ENCODE data around the gene PTPRF.
"Not testable (repeated sequence)": the region's sequence is repeated elsewhere in the genome, so short reads cannot be mapped to it uniquely, and the experiment has no call there.

PTPRF gene

DNA sequence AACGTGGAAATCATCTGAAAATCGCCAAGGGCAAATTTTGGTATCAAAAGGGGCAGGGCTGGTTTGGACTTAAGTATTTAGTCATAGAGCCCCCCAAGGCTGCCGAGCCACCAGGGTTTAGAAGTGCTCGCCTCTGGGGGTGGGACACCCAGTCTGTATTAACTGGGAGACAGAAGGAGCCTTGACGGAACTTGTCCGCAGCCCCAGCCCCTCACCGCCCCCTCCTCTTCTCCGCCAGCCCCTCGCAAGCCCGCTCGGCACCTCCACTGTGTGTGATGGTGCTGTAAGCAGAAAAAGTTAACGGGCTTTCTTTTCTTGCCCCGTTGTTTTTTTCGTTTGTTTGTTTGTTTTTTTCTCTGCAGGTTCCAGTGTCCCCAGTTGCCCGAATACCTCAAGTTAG, 81.7 kb downstream of the PTPRF start:
- no peak for DNase-seq

DNA sequence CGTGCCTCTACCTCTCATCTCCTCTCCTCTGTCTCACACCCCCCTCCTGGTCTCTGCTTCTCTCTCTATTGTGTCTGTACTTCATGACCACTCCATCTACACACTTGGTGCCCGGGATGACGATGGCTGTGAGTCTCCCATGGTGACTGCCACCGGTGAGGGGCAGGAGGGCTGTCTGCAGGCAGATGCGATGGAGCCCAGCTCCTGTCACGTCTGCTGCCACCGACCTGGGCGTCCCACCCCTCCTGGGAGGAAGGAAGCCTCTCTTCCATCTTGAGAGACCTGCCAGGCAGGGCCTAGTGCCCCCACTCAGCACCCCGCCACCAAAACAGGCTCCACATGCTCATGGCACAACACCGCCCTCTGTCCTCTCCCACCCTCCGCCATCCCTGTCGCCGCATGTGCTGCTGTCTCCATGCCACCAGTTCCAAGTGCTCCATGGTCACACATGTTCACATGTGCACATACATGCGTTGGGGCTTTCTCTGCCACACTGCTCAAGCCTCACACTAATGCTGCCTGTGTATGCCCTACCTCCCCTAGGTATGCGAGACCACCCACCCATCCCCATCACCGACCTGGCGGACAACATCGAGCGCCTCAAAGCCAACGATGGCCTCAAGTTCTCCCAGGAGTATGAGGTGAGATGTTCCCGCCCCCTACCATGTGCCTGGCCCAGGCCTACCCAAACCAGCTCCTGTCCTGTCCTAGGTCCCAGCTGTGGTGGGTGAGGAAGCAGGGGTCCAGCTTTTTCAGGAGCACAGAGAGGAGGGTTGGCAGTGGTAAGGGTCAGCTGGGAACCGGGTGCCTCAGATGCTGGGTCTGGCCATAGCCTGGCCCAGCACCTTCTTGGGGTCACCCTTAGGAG, 82.6 kb downstream of the PTPRF start:
- DNase-seq, result no peak

DNA sequence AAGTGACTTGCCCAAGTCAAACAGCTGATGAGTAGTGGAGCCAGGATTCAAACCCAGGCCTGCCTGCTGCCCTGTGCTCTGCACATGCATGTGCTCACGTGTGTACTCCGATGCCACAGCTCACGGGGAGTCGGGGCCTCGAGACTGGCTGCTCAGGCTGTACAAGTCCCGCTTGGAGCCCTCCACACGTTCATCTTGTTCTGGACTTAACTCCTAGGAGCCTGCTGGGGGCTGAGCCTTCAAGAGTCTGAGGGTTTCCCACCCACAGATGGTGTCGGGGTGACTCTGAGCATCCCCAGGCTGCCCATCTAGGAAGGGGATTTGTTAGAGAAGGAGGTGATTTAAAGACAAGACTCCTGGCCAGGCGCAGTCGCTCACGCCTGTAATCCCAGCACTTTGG, 83.5 kb downstream of the PTPRF start:
- DNase-seq, result no peak

DNA sequence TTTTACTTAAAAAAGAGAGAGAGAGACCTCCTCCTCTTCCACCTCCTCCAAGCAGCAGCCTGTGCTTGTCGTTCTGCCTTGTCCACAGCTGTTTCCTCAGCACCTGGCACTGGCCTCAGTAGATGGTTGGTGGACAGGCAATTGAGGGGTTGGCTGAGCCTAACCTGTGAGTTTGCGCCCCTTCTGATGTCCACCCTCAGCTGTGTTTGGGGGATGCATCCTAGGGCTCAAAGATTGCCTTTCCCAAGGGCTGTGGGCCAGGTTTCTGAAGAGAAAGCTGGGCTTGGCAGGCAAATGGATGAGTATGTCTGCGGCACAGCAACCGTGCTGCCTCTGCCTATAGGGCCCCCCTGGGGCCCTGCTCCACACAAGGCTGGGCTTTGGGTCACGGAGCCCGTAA, 84.2 kb downstream of the PTPRF start:
- no peak for DNase-seq

DNA sequence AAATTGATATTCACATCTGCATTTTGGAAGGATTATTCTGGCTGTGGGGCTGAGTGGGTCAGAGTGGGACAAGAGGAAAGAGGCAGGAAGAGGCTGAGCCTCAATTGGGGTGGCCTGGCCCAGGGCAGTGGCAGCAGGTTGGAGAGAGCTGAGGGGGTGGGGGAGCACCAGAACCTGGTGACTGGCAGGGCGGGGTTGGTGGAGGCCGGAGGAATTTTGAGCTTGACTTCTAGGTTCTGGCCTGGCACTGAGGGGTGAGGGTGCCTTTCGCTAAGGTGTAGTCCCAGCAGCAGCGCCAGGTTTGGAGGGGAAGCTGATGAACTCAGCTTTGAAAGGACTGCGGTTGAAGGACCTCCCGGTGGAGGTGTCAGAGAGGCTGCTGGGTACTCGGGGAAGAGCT, 85.7 kb downstream of the PTPRF start:
- DNase-seq, result no peak

DNA sequence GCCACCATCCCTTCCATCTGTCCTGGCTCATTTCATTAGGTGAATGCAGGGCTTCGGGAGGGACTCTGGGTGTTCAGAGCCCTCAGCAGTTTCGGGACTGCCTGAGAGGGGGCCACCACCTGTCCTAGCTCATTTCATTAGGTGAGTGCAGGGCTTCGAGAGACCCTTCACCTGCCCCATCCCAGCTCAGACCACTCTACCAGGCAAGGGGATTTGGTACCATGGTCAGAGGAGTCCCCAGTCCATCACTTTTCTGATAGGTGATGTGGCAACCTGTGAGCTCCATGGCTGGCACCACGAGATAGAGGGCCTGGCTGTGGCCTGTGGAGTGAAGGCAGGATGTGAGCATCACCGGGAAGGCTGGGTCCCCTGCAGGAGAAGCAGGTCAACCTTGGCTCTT, 86.3 kb downstream of the PTPRF start:
- no peak for DNase-seq

DNA sequence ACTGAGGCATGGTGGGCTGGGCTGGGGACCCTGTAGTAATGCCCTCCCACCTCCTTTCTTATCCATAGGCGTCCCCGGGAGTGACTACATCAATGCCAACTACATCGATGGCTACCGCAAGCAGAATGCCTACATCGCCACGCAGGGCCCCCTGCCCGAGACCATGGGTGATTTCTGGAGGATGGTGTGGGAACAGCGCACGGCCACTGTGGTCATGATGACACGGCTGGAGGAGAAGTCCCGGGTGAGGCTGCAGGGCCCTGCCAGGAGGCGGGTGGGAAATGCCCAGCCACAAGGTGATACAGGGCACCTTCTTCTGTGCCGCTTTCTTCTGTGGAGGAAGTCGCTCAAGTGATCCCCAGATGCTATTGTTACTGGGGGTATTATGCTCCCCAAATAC, 87.0 kb downstream of the PTPRF start:
- no peak for DNase-seq

DNA sequence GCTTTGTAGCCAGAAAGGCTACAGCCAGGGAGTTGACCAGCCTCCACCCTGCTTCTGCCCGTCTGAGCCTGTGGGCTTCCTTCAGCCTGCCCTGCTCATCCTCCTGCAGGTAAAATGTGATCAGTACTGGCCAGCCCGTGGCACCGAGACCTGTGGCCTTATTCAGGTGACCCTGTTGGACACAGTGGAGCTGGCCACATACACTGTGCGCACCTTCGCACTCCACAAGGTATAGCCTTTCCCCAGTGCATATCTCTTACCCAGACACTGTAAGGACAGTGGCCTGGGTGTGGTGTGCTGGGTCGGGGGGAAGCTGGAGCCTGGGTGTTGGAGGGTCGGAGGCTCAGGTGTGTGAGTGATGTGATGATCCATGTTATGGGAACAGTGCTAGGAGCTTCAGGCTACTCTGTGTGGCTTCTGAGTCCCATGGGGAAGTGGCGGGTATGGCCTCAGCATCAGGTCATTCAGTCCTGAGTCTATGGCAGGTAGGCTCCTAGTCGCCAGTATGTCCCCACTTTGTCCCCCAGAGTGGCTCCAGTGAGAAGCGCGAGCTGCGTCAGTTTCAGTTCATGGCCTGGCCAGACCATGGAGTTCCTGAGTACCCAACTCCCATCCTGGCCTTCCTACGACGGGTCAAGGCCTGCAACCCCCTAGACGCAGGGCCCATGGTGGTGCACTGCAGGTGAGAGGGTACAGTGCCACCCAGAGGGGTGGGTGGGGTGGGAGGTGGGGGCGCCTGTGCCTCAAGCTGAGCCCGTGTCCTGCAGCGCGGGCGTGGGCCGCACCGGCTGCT, 88.0 kb downstream of the PTPRF start:
- DNase-seq, result no peak

DNA sequence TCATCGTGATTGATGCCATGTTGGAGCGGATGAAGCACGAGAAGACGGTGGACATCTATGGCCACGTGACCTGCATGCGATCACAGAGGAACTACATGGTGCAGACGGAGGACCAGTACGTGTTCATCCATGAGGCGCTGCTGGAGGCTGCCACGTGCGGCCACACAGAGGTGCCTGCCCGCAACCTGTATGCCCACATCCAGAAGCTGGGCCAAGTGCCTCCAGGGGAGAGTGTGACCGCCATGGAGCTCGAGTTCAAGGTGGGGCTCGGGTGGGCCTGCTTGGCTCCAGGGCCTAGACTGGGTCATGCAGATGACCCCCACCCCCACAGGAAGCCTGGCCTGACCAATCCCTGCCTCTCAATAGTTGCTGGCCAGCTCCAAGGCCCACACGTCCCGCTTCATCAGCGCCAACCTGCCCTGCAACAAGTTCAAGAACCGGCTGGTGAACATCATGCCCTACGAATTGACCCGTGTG, 88.7 kb downstream of the PTPRF start:
- no peak for DNase-seq

DNA sequence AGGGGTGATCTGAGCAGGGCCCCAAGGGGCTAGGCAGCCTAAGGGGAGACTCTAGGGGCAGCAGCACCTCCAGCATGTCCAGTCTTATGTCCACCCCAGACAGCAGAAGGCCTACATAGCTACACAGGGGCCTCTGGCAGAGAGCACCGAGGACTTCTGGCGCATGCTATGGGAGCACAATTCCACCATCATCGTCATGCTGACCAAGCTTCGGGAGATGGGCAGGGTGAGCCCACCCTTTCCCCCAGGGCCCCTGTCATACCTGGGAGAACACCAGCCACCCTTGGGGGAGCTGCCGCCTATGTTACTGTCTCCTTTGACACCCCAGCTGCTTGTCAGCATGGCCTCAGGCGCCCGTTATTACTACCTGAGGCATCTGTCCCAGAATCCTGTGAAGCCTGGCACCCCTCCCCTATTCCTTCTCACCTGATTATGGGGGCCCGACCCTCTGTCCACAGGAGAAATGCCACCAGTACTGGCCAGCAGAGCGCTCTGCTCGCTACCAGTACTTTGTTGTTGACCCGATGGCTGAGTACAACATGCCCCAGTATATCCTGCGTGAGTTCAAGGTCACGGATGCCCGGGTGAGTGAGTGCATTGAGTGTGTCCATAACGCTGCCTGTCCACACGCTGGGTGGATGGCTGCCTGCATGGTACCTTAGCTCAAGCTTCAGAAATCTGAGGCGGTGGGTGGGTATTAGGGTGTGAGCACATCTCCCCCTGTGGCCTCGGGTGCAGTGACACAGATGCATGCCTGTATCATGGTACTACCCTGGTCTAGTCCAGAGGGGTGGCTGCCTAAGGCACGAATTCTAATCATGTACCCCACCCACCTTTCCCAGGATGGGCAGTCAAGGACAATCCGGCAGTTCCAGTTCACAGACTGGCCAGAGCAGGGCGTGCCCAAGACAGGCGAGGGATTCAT, 89.6 kb downstream of the PTPRF start:
- no peak for DNase-seq

DNA sequence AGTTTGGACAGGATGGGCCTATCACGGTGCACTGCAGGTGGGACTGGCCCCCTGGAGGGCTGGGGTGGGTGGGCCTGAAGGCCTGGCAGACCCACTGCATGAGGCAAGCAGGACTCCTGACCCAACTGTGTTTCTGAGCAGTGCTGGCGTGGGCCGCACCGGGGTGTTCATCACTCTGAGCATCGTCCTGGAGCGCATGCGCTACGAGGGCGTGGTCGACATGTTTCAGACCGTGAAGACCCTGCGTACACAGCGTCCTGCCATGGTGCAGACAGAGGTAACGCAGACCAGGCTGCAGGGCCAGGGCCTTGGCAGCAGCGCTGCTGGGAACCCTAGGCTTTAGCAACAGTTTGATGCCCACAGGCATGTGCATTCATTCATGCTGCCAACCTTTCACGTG, 90.3 kb downstream of the PTPRF start:
- DNase-seq, result no peak

DNA sequence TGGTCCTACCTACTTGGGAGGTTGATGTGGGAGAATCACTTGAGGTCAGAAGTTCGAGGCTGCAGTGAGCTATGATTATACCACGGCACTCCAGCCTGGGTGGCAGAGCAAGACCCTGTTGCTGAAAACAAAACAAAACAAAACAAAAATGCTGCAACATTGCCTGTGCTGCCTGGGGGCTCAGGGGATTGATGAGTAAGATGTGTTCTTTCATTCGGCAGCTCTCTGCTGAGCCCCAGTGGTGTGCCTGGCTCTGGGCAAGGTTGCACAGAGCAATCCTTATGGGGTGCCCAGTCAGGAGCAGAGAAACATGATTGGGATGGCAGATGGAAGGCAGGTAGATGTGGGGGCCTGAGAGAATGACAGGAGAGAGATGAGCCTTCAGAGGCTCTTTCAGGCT, 90.7 kb downstream of the PTPRF start:
- DNase-seq, result no peak

DNA sequence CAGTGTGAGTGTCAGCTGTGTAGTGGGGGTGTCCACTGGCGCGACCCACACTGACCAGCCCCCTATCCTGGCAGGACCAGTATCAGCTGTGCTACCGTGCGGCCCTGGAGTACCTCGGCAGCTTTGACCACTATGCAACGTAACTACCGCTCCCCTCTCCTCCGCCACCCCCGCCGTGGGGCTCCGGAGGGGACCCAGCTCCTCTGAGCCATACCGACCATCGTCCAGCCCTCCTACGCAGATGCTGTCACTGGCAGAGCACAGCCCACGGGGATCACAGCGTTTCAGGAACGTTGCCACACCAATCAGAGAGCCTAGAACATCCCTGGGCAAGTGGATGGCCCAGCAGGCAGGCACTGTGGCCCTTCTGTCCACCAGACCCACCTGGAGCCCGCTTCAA, 91.2 kb downstream of the PTPRF start:
- no peak for DNase-seq

DNA sequence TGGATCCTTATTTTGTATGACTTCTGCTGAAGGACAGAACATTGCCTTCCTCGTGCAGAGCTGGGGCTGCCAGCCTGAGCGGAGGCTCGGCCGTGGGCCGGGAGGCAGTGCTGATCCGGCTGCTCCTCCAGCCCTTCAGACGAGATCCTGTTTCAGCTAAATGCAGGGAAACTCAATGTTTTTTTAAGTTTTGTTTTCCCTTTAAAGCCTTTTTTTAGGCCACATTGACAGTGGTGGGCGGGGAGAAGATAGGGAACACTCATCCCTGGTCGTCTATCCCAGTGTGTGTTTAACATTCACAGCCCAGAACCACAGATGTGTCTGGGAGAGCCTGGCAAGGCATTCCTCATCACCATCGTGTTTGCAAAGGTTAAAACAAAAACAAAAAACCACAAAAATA, 91.8 kb downstream of the PTPRF start:
- DNase-seq, result no peak

DNA sequence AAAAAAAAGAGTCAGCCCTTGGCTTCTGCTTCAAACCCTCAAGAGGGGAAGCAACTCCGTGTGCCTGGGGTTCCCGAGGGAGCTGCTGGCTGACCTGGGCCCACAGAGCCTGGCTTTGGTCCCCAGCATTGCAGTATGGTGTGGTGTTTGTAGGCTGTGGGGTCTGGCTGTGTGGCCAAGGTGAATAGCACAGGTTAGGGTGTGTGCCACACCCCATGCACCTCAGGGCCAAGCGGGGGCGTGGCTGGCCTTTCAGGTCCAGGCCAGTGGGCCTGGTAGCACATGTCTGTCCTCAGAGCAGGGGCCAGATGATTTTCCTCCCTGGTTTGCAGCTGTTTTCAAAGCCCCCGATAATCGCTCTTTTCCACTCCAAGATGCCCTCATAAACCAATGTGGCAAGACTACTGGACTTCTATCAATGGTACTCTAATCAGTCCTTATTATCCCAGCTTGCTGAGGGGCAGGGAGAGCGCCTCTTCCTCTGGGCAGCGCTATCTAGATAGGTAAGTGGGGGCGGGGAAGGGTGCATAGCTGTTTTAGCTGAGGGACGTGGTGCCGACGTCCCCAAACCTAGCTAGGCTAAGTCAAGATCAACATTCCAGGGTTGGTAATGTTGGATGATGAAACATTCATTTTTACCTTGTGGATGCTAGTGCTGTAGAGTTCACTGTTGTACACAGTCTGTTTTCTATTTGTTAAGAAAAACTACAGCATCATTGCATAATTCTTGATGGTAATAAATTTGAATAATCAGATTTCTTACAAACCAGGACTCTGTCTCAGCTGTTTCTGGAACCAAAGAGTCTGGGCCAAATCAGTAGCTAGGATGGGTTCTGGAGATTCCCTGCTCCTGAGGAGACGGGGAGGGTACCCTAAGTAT, 92.5 kb downstream of the PTPRF start:
- DNase-seq, result no peak

DNA sequence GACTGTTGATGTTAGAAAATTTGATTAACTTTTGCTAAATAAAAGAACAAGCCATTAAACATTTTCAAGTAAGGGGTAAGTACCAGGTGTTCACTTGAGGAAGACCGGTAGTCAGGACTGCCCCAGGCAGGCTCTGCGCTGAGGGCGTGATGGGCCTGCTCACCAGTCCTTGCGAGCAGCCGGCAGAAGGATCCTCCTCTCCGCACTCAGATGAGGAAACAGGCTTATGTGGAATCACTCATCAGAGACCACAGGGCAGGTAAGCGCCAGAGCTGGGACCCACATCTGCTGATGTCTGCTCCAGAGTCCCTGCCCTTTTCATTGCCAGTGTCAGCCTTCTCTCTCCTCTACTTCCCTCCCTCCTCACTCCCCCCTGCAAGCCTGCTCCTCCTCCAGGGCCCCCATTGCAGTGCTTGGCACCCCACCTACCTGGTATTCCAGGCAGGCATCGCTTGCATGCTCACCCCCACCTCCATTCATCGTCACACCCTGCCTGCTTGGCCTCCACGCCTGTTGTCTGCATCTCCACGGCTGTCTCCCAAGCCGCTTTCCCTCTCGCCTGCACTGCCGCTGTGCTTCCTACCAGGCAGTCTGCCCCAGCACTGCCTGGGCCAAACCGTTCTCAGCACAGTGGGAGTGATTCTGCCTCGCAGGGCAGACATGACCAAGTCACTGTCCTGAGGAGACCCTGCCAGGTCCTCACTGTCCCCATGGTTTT, 94.5 kb downstream of the PTPRF start:
- DNase-seq, result no peak

DNA sequence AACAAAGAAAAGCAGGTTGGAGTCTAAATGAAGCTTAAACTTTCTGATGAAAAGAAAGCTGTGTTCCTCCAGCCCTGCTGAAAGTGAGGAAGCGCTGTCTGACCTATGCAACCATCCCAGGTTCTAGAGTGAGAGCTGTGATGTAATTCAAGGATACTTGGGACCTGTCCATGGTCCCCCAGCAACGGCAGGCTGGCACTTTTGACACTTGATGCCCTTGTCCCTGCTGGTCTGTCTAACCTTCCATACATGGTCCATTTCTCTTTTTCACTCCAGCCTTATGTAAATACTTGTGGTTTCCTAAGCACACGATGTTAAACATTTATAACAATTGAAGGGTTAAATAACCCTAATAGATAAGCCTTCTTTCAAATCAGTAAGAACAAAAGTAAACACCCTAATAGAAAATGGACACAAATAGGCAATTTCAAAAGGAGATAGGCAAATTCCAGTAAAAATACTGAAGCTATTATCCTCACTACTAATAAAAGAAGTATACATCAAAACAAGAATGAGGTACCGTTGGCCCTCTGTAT, 101.5 kb downstream of the PTPRF start:
- no peak for DNase-seq

DNA sequence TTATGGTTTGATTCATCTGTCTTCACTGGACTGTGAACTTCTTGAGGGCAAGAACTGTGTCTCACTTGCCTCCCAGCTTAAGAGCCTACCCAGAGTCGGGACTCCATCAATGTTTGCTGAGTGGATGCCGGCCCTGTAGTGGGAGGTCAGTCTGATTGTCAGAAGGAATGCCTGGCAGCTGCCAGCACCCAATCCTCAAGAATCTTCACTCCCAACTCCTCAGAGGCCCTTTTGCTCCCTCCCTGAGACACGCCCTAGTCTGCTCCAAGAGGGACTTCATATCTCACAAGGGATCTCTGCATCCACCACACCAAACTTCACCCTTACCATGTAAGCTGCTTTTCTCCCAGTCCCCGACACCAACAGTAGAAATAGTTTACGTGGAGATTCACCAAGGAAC, 104.0 kb downstream of the PTPRF start:
- DNase-seq, result no peak

DNA sequence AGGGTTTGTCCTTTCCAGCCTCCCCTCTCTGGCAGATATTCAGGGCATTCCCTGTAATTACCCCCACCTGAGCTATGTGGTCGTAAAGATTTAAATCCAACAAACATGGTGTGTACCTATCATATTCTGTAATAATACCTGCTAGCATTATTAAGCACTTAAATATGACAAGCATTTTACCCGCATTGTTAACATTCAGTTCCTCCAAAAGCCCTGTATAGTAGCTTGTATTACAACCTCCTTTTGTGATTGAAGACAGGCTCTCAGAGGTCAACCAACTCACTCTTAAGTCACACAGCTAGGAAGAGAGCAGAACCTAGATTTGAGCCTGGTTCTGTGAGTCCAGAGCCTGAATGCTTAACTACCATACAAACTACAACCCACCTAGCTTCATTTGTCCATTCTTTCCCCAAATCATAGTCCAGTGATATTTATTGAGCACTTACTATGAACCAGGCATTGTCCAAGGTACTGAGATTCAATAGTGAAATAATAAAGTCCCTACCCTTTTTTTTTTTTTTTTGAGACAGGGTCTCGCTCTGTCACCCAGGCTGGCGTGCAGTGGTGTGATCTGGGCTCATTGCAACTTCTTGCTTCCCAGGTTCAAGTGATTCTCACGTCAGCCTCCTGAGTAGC, 105.4 kb downstream of the PTPRF start:
- no peak for DNase-seq

DNA sequence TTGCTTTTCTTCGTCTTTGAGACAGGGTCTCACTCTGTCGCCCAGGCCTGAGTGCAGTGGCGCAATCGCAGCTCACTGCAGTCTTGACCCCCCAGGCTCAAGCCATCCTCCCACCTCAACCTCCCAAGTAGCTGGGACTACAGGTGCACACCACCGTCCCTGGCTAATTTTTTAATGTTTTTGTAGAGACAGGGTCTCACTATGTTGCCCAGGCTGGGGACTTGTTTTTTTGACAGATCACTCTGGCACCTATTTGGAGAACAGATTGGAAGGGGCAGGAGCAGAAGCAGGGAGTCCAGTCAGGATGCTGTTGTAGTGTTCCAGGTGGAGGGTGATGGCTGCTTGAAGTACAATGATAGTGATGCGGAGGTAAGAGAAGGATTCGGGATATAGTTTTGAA, 106.6 kb downstream of the PTPRF start:
- DNase-seq, result no peak

DNA sequence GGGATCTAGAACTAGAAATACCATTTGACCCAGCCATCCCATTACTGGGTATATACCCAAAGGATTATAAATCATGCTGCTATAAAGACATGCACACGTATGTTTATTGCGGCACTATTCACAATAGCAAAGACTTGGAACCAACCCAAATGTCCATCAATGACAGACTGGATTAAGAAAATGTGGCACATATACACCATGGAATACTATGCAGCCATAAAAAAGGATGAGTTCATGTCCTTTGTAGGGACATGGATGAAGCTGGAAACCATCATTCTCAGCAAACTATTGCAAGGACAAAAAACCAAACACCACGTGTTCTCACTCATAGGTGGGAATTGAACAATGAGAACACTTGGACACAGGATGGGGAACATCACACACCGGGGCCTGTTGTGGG, 107.7 kb downstream of the PTPRF start:
- not testable (repeated sequence) for DNase-seq
